ENCODE results near the gene EPHA6. TPM values are rescaled to one million over a fixed set of nuclear protein-coding genes. Genes with fewer than 3 reads are reported as not detected.

EPHA6 gene
- total and polyA plus RNA-seq, 2 donors (not counting 1 experiment from before 2014, with no cell fraction given), result under 0.01 TPM; not detected in 1

DNA sequence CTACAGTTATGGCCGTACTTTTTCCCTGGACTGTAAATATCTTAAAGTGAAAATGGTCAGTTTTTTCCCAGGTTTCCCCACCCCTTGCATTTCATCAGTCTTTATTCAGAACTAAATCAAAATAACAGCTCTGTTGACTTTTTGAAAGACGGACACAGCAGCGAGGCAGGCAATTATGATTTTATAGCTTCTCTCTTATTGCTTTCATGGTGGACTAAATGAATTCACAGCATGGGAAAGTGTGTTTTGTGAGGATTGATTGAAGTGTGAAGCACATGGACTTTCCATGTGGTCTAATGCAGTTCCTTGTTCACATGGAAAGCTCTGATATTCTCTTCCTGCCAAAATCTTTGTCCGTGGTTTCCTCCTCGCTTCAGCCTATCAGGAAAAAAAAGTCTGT is 681.5 kb downstream of the EPHA6 start:
- no peak for TF ChIP-seq EZH2 (IDR thresholded peaks at IDR 0.05; ENCODE audit: low read length, missing control alignments)
- TF ChIP-seq, protein P1, sequence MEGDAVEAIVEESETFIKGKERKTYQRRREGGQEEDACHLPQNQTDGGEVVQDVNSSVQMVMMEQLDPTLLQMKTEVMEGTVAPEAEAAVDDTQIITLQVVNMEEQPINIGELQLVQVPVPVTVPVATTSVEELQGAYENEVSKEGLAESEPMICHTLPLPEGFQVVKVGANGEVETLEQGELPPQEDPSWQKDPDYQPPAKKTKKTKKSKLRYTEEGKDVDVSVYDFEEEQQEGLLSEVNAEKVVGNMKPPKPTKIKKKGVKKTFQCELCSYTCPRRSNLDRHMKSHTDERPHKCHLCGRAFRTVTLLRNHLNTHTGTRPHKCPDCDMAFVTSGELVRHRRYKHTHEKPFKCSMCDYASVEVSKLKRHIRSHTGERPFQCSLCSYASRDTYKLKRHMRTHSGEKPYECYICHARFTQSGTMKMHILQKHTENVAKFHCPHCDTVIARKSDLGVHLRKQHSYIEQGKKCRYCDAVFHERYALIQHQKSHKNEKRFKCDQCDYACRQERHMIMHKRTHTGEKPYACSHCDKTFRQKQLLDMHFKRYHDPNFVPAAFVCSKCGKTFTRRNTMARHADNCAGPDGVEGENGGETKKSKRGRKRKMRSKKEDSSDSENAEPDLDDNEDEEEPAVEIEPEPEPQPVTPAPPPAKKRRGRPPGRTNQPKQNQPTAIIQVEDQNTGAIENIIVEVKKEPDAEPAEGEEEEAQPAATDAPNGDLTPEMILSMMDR (conservative IDR thresholded peaks at IDR 0.05 in 1 of 2, IDR thresholded peaks at IDR 0.05 in 1 of 2; ENCODE audit: low read depth in 1 of 2, low read length in 2 of 2), result no peak
- H3K27ac ChIP-seq (ENCODE audit: insufficient read depth, low read length), result no peak overlapping the region
- no peaks in the 10 kb centered on the region for H4K20me1 ChIP-seq (ENCODE audit: control insufficient read depth, extremely low read depth, insufficient read depth, low read length)
- no peak overlapping the region for H3K4me3 ChIP-seq (replicated peaks in 1 of 4; ENCODE audit: control extremely low read depth in 1 of 4, insufficient read depth in 1 of 4, low read depth in 3 of 4, low read length in 4 of 4)
- no peaks in the 10 kb centered on the region for H3K79me2 ChIP-seq (ENCODE audit: control insufficient read depth, insufficient read depth, low read length)
- no peaks in the 10 kb centered on the region for H3K9me3 ChIP-seq (ENCODE audit: control insufficient read depth, insufficient read depth, low read depth, low read length)
- H2AFZ ChIP-seq (ENCODE audit: low read length), result no peak overlapping the region
- H3K4me2 ChIP-seq (ENCODE audit: extremely low read depth, insufficient read depth, low read length), result no peak overlapping the region
- no peaks in the 10 kb centered on the region for H3K36me3 ChIP-seq (ENCODE audit: control insufficient read depth, insufficient read depth, low read length)
- no peaks in the 10 kb centered on the region for H3K4me1 ChIP-seq (ENCODE audit: control insufficient read depth, extremely low read depth, insufficient read depth, low read length)
- no peaks in the 10 kb centered on the region for H3K27me3 ChIP-seq (ENCODE audit: control insufficient read depth, insufficient read depth, low read length)
- H3K9ac ChIP-seq (ENCODE audit: insufficient read depth, low read length), result no peak overlapping the region
- DNase-seq (ENCODE audit: low read depth in 2 of 2), result no peak

DNA sequence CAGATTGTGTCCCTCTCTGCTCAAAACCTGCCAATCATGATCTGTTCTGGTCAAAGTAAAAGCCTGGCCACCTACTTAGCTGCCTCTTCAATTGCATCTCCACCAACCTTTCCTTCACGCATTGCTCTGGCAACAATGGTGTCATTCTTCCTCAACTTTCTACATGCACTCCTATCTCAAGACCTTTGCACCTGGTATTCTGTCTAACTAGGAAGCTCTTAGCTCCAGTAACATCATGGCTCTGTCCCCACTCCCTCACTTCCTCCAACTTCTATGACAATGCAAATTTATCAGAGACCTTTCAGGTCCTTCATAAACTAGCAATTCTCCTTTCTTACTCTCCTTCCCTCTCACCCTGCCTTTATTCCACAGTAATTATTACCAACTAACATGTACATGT is 682.7 kb downstream of the EPHA6 start:
- H3K9ac ChIP-seq (ENCODE audit: insufficient read depth, low read length), result no peak overlapping the region
- H4K20me1 ChIP-seq (ENCODE audit: control insufficient read depth, extremely low read depth, insufficient read depth, low read length), result no peaks in the 10 kb centered on the region
- H3K4me3 ChIP-seq (replicated peaks in 1 of 4; ENCODE audit: control extremely low read depth in 1 of 4, insufficient read depth in 1 of 4, low read depth in 3 of 4, low read length in 4 of 4), result no peak overlapping the region
- no peak overlapping the region for H3K27ac ChIP-seq (ENCODE audit: insufficient read depth, low read length)
- H3K27me3 ChIP-seq (ENCODE audit: control insufficient read depth, insufficient read depth, low read length), result no peaks in the 10 kb centered on the region
- no peak overlapping the region for H2AFZ ChIP-seq (ENCODE audit: low read length)
- DNase-seq (ENCODE audit: low read depth in 2 of 2), result no peak
- no peaks in the 10 kb centered on the region for H3K4me1 ChIP-seq (ENCODE audit: control insufficient read depth, extremely low read depth, insufficient read depth, low read length)
- H3K79me2 ChIP-seq (ENCODE audit: control insufficient read depth, insufficient read depth, low read length), result no peaks in the 10 kb centered on the region
- no peak for TF ChIP-seq EZH2 (IDR thresholded peaks at IDR 0.05; ENCODE audit: low read length, missing control alignments)
- TF ChIP-seq, protein P1 (conservative IDR thresholded peaks at IDR 0.05 in 1 of 2, IDR thresholded peaks at IDR 0.05 in 1 of 2; ENCODE audit: low read depth in 1 of 2, low read length in 2 of 2), result no peak
- no peaks in the 10 kb centered on the region for H3K36me3 ChIP-seq (ENCODE audit: control insufficient read depth, insufficient read depth, low read length)
- no peak overlapping the region for H3K4me2 ChIP-seq (ENCODE audit: extremely low read depth, insufficient read depth, low read length)
- no peaks in the 10 kb centered on the region for H3K9me3 ChIP-seq (ENCODE audit: control insufficient read depth, insufficient read depth, low read depth, low read length)

DNA sequence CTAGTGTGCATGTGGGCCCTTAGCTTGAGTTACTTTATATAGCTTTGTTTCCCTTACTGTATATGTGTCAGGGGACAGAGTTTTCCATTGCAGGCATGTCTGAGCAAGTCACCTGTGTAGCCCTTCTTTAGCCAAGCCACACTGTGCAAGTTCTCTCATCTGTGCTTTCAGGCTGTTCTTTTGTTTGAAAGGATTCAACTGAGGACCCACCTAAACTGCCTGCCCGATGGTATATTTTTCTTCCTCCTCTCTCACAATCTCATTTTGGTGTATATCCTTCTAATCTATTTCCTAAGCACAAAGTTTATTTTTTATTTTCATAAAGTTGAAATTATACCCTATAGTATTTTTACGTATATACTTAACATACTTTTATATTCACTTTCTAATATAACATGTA is 690.1 kb downstream of the EPHA6 start:
- H3K4me1 ChIP-seq (ENCODE audit: control insufficient read depth, extremely low read depth, insufficient read depth, low read length), result no peaks in the 10 kb centered on the region
- no peak overlapping the region for H3K4me3 ChIP-seq (replicated peaks in 1 of 4; ENCODE audit: control extremely low read depth in 1 of 4, insufficient read depth in 1 of 4, low read depth in 3 of 4, low read length in 4 of 4)
- no peak overlapping the region for H3K4me2 ChIP-seq (ENCODE audit: extremely low read depth, insufficient read depth, low read length)
- H4K20me1 ChIP-seq (ENCODE audit: control insufficient read depth, extremely low read depth, insufficient read depth, low read length), result no peaks in the 10 kb centered on the region
- no peaks in the 10 kb centered on the region for H3K27me3 ChIP-seq (ENCODE audit: control insufficient read depth, insufficient read depth, low read length)
- no peaks in the 10 kb centered on the region for H3K79me2 ChIP-seq (ENCODE audit: control insufficient read depth, insufficient read depth, low read length)
- no peak overlapping the region for H3K27ac ChIP-seq (ENCODE audit: insufficient read depth, low read length)
- no peak overlapping the region for H2AFZ ChIP-seq (ENCODE audit: low read length)
- H3K9ac ChIP-seq (ENCODE audit: insufficient read depth, low read length), result no peak overlapping the region
- no peak for DNase-seq (ENCODE audit: low read depth in 2 of 2)
- H3K36me3 ChIP-seq (ENCODE audit: control insufficient read depth, insufficient read depth, low read length), result no peaks in the 10 kb centered on the region
- no peaks in the 10 kb centered on the region for H3K9me3 ChIP-seq (ENCODE audit: control insufficient read depth, insufficient read depth, low read depth, low read length)
- TF ChIP-seq, protein P1 (conservative IDR thresholded peaks at IDR 0.05 in 1 of 2, IDR thresholded peaks at IDR 0.05 in 1 of 2; ENCODE audit: low read depth in 1 of 2, low read length in 2 of 2), result no peak
- no peak for TF ChIP-seq EZH2 (IDR thresholded peaks at IDR 0.05; ENCODE audit: low read length, missing control alignments)
